HG03280 (cell line): Measurements from ENCODE around the gene KPNA4.
A peak's percentile ranks its signal among the peaks of the same experiment; 100 is the strongest.
"Not testable (repeated sequence)": the region's sequence is repeated elsewhere in the genome, so short reads cannot be mapped to it uniquely, and the experiment has no call there.

Experiments
- ATAC-seq: cut with Tn5 transposase; IDR thresholded peaks from one replicate; pipeline ENCODE4 v1.9.1; 2021; ENCODE audit warnings: mild to moderate bottlenecking, moderate library complexity; ENCODE audit not compliant: unreplicated experiment

The KPNA4 gene

DNA sequence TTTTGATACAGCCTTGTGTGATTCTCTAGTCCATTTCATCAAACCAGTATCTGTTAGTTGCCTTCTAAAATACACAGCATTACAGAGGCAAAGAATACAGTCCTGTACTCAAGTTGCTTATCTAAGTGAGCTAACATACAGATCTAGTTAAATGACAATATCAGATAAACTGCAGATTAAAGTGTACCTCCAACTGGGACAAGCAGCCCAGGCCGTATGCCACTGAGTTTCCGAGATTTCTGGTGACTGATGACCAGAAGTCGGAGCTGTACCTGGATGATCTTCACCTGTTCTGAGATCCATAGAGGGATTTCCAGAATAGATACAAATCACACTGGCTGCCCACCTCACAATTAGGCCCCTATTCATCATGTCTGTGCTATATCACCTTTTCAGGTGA is 109.5 kb downstream of the KPNA4 start:
- ATAC-seq = no peak

DNA sequence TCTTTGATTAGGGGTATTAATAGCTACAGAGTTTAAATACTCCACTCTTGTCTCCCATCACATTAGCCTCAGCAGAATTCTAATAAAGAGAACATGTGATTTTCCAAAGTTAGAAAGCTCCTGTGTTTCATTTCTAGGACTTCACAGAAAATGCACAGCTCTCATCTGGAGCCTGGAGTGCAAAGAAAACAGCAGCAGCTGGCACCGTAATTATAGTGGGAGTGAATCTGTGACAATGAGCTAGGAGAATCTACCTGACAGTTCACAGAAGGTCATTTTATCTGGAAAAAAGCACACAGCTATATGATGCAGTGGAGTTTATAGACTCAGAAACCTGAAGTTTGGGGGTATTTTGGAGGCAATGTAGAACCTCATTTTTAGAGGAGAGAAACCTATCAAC is 110.4 kb downstream of the KPNA4 start:
- no peak for ATAC-seq

DNA sequence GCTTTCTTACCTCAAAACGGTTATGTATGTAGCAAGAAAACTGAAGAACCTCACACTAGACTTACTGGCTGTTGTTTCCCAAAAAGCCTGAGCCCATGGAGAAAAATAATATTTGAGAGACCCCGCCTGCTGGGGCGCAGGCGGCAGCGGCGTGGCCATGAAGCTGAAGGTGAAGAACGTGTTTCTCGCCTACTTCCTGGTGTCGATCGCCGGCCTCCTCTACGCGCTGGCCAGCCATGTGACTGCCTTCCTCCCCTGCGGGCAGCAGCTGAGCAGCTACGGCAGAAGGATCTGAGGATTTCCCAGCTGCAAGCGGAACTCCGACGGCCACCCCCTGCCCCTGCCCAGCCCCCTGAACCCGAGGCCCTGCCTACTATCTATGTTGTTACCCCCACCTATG is 113.1 kb downstream of the KPNA4 start:
- not testable (repeated sequence) for ATAC-seq

DNA sequence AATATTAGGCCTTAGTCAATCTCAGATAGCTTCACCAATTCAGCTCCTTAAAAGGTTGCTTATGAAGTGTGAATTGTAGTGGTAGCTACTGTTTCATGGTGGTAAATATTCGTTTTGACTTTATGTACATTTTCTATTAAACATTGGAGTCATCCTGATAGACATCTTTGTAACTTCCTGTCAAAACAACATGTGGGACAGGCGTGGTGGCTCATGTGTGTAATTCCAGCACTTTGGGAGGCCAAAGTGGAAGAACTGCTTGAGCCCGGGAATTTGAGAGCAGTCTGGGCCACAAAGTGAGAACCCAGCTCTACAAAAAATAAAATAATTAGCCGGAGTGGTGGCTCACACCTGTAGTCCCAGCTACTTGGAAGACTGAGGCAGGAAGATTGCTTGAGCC is 113.8 kb downstream of the KPNA4 start:
- ATAC-seq = no peak

DNA sequence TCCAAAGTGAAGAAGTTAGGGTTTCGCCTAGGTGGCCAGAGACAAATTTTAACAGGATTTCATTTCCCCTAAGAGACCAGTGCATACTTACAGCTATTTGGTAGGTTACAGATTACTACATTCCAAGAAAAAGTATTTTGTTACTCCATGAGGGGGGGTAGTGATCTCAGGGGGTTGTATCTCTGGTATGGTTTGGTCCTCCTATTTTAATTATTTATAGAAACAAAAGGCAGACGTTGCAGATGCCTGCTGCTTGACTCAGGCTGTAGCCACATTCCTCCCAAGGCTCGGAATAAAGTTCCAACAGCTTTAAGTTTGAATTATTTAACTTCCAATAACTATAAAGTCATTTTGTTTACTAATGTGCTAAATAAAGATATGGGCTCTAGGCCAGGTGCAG is 114.5 kb downstream of the KPNA4 start:
- ATAC-seq = no peak

DNA sequence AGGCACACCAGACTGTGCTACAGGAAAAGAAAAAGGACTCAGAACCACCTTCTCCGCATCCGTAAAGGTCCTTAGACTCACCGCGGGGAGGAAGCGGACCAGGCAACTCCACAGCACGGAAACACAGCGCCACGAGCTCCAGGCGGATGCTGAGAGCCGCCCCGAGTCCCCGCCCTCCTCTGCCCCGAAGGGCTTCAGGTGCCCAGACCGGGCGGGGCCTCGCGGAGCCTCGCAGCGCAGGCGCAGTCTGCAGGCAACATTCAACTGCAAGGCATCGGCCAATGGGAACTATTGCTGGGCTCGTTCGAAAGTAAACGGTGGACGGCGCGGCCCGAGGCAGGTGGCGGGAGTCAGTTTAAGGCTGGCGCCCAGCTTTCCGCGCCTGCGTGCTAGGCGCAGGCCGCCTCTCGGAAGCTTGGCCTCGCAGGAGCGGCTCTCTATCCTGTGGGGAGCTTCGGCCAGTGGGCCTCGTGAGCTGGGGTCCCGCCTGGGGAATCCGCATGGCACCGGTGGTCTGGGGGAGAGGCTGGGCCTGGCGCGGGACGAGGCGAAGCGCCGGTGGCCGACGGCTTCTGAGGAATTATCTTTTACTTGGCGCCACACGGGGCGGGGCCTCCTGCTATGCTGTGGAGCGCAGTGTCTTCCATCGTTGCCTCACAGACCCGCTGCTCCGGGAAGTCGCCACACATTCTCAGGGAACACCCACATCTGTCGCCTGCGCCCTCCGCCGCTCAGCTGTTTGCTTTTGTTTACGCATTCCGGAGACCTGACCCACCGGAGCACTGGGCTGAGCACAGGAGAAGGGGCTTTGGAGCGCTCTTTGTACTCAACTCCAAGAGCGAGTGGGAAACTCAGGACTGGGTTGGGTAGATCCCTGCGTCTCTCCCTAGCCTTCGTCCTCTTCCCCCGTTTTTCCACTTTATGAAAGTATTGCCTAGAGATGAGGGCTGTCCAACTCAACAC is 115.5 kb downstream of the KPNA4 start, which contains the start of gene TRIM59:
TRIM59 (minus strand) TSS at position 151 of the 963 bp plus-strand sequence. CDS start 10,603 bp downstream, outside the sequence.
- ATAC-seq = peak; percentile 98

DNA sequence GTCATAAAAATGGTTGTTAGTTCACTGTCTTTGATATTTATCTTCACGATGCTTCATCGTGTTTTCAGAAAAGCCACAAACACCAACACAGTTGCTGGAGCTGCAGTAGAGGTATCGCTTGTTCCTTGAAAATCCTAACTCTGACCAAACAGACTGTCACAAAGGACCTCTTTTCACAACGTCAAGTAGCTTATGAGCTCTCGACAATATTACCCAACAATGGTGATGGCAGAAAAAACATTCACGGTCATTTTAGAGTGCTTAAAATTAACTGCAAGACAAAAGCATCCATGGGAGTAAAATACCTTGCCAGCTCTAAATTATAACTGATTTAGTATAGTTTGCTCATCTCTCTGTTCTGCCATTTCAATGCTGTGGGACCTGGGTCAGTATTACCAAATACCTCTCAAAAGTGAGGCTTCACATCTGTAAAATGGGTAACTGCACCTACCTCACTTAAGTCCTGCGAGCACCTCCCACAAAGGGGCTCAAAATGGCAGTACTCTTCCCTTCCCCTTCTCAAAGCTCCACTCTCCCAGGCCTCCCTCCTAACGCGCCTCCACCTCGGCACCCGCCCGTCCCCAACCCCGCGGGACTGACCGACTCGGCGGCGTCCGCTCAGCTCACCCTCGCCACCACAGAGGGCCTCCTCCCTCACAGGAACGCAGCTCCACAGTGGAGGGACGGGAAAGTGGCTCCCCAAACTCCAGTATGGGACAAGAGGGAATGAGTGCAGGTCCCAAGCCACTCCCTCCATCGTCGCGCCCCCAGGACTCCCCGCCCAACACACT is 116.3 kb downstream of the KPNA4 start:
- peak; percentile 44 for ATAC-seq

DNA sequence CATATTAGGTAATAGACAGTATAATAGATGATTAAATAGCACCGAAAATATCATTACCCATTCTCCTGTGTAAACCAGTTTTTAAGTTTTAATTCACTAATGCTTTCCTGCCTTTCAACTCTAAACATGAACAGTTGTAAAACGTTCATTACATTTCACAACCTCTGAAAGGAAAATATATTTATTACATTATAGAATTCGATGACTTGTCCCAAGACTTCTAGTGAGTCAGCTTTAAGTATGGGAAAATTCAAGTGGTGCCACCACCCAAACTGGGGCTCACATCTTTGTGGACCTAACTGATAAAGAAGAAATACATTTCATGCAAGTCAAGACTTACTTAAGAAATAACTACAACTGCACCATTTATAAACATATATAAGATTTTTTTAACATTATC is 117.8 kb downstream of the KPNA4 start:
- no peak for ATAC-seq

DNA sequence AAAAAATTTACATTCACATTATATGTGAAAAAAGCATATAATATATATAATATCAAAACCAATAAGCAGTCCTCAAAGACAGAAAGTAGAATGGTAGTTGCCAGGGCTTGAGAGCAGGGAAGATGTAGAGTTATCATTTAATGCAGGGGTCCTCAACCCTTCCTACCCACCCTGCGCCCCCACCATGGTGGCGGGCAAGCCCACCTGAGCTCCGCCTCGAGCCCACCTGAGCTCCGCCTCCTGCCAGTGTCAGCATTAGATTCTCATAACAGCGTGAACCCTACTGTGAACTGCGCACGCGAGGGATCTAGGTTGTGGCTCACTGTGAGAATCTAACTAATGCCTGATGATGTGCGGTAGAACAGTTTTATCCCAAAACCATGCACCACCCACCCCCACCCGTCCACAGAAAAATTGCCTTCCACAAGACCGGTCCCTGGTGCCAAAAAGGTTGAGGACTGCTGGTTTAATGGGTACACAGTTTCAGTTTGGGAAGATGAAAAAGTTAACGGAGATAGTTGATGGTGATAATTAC is 118.8 kb downstream of the KPNA4 start:
- no peak for ATAC-seq

DNA sequence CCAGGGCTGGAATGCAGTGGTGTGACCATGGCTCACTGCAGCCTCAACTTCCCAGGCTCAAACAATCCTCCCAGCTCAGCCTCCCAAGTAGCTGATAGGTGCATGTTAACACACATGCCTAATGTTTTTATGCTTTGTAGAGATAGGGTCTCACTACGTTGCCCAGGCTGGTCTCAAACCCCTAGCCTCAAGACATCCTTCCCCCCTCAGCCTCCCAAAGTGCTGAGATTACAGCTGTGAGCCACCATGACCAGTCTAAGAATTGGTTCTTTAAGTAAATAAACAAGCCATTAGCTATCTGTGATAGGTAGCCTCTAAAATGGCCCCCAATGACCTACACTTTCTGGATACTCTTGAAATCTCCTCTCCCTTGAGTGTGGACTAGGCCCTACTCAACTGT is 119.5 kb downstream of the KPNA4 start:
- no peak for ATAC-seq
